NCI-H526 treated with DMSO at 0.1 percent for 48 hours (cell line): ENCODE measurements around the gene NRROS.
"Not testable (repeated sequence)": the region's sequence is repeated elsewhere in the genome, so short reads cannot be mapped to it uniquely, and the experiment has no call there.

Experiments
- DNase-seq: peaks from one replicate; lab custom pipeline; 2025; lab: John Stamatoyannopoulos, UW

The NRROS gene

GRCh38 chr3:196639483-196640296, at the start of gene NRROS:
Gene NRROS, plus strand, starts transcription at chr3:196639694. Its CDS starts 14,846 bp downstream, at chr3:196654540.
- DNase-seq = peak; percentile 46

- DNase-seq = no peak
Observed at GRCh38 chr3:196590279-196590678, 49.2 kb upstream of the NRROS start.

GRCh38 chr3:196596355-196596754, 43.1 kb upstream of the NRROS start:
- DNase-seq = no peak

GRCh38 chr3:196597971-196598733, 41.3 kb upstream of the NRROS start:
- not testable (repeated sequence) for DNase-seq

- DNase-seq = no peak
Observed at GRCh38 chr3:196599734-196600128, 39.8 kb upstream of the NRROS start.

GRCh38 chr3:196600359-196600758, 39.1 kb upstream of the NRROS start:
- DNase-seq = no peak

GRCh38 chr3:196602673-196603072, 36.8 kb upstream of the NRROS start:
- DNase-seq = no peak

- no peak for DNase-seq
Observed at GRCh38 chr3:196603683-196604082, 35.8 kb upstream of the NRROS start.

GRCh38 chr3:196604548-196604947, 34.9 kb upstream of the NRROS start:
- no peak for DNase-seq

GRCh38 chr3:196608693-196609092, 30.8 kb upstream of the NRROS start:
- DNase-seq = no peak

- peak; percentile 52 for DNase-seq
Observed at GRCh38 chr3:196609343-196609775, 30.1 kb upstream of the NRROS start.

GRCh38 chr3:196609805-196610515, 29.5 kb upstream of the NRROS start:
- no peak for DNase-seq

GRCh38 chr3:196611761-196612483, 27.6 kb upstream of the NRROS start:
- no peak for DNase-seq

GRCh38 chr3:196615234-196615633, 24.3 kb upstream of the NRROS start:
- DNase-seq = not testable (repeated sequence)

GRCh38 chr3:196617256-196617655, 22.2 kb upstream of the NRROS start:
- DNase-seq = no peak

- no peak for DNase-seq
Observed at GRCh38 chr3:196619223-196619622, 20.3 kb upstream of the NRROS start.

- DNase-seq = not testable (repeated sequence)
Observed at GRCh38 chr3:196619627-196620026, 19.9 kb upstream of the NRROS start.

GRCh38 chr3:196620161-196620604, 19.3 kb upstream of the NRROS start:
- no peak for DNase-seq

- no peak for DNase-seq
Observed at GRCh38 chr3:196620684-196621083, 18.8 kb upstream of the NRROS start.

GRCh38 chr3:196621611-196622010, 17.9 kb upstream of the NRROS start:
- DNase-seq = no peak

- no peak for DNase-seq
Observed at GRCh38 chr3:196624067-196624790, 15.3 kb upstream of the NRROS start.
